Astrocyte of the hippocampus (primary cell): ENCODE results near the gene IL9R.
"Not testable (repeated sequence)": the region's sequence is repeated elsewhere in the genome, so short reads cannot be mapped to it uniquely, and the experiment has no call there.

Source experiments
- DNase-seq: peaks from one replicate; pipeline ENCODE4 v3.0.0; 2011; ENCODE audit warnings: low read depth, low spot score

Gene IL9R

DNA sequence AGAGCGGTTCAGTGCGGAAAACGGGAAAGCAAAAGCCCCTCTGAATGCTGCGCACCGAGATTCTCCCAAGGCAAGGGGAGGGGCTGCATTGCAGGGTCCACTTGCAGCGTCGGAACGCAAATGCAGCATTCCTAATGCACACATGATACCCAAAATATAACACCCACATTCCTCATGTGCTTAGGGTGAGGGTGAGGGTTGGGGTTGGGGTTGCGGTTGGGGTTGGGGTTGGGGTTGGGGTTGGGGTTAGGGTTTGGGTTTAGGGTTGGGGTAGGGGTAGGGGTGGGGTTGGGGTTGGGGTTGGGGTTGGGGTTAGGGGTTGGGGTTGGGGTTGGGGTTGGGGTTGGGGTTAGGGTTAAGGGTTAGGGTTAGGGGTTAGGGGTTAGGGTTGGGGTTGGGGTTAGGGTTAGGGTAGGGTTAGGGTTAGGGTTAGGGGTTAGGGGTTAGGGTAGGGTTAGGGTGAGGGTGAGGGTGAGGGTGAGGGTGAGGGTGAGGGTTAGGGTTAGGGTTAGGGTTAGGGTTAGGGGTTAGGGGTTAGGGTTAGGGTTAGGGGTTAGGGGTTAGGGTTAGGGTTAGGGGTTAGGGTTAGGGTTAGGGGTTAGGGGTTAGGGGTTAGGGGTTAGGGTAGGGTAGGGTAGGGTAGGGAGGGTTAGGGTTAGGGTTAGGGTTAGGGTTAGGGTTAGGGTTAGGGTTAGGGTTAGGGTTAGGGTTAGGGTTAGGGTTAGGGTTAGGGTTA, 32.4 kb downstream of the IL9R start:
- peak; percentile 9 for DNase-seq

DNA sequence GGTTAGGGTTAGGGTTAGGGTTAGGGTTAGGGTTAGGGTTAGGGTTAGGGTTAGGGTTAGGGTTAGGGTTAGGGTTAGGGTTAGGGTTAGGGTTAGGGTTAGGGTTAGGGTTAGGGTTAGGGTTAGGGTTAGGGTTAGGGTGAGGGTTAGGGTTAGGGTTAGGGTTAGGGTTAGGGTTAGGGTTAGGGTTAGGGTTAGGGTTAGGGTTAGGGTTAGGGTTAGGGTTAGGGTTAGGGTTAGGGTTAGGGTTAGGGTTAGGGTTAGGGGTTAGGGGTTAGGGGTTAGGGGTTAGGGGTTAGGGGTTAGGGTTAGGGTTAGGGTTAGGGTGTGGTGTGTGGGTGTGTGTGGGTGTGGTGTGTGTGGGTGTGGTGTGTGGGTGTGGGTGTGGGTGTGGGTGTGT, 33.0 kb downstream of the IL9R start:
- not testable (repeated sequence) for DNase-seq
